ENCODE measurements around the gene CEP85.
"Not testable (repeated sequence)": the region's sequence is repeated elsewhere in the genome, so short reads cannot be mapped to it uniquely, and the experiment has no call there.

CEP85 gene

DNA sequence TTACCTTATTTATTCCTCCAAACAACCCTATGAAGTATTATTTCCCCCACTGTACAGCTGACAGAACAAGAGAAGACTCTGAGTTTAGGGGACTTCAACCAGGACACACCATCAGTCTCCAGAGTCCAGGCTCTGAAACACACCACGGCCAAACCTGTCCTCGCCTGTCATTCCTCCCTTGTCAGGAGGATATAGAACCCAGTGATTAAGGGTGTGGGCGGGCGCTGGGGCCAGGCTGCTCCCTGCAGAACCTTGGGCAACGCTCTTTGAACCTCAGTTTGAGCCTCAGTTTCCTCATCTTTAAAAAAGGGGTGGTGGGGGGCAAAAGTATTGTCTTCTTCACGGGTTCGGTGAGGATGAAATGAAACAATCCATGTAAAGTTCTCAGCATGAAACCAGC is 9.4 kb upstream of the CEP85 start:
- DNase-seq = no peak

DNA sequence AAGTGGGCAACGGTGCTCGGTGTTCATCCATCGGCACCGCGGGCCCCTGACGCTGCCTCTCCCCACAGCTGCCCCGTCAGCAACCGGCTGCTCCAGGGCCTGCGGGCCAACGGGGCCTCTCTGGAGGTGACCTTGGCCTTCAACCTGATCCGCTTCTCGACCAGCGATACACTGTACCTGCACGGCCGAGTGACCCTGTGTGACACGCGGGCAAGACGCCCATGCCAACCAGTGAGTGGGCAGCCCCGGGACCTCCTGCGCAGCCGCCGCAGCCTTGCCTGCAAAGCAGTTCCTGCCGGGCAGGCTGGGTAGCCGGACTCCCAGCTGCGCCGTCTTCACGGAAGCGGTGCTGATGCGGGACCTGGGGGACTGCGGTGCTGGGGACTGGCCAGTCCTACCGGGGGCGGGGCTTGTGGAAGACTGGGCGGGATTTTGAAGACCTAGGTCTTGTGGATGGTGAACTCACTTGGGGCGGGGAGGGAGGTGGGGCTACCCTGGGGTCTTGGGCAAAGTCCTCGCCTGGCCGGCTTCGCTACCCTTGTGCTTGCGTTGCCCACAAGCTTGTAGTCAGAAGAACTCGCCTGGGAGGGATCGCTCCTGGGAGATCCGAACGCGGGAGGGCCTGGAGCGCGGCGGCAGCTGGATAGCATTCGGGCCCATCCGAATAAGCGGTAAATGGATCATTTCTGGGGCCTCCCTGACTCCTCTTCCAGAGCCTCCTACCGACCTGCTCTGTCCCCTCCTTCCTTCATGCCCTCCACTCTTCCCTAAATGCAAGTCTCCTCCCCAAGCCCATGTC is 8.8 kb upstream of the CEP85 start:
- peak; percentile 35 for DNase-seq

DNA sequence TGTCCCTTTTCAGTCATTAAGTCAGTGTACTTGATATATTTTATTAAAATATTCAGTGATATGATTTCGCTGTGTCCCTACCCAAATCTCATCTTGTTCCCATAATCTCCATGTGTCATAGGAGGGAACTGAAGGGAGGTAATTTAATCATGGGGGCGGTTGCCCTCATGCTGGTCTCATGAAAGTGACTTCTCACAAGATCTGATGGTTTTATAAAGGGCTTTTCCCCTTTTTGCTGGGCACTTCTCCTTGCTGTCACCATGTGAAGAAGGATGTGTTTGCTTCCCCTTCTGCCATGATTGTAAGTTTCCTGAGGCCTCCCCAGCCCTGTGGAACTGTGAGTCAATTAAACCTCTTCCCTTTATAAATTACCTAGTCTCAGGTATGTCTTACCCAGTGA is 3.3 kb upstream of the CEP85 start:
- DNase-seq = not testable (repeated sequence)

DNA sequence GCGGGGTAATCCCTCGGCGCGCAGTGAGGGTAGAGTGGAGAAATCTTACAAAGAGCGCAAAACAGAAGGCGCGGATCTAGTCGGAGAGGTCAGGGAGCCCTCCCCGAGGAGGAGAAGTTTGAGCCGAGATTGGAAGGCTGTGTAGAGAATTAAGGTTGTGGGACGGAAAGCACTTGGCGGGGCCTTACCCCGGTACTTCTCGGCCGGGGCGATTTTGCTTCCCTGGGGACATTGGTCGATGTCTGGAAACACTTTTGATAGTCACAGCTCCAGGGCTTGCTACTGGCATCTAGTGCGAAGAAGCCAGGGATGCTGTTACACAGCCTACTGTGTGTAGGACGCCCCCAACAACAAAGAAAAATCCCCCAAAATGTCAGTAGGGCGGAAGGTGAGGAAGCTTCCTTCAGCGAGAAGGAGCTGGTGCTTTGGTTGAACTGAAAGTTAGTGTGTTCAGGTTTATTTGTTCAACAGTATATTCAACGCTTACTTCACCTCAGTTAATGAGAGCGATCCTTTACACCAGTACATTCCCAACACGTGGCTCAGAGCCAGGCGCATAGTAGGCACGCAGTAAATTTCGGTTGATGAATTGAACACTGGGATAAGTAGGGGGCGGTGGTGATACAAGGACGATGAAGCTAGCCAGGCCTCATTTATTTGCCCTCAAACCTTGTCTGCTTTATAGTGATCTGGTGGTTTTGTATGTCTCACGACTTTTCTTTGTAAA is 807 bp downstream of the CEP85 start:
- peak; percentile 77 for DNase-seq

DNA sequence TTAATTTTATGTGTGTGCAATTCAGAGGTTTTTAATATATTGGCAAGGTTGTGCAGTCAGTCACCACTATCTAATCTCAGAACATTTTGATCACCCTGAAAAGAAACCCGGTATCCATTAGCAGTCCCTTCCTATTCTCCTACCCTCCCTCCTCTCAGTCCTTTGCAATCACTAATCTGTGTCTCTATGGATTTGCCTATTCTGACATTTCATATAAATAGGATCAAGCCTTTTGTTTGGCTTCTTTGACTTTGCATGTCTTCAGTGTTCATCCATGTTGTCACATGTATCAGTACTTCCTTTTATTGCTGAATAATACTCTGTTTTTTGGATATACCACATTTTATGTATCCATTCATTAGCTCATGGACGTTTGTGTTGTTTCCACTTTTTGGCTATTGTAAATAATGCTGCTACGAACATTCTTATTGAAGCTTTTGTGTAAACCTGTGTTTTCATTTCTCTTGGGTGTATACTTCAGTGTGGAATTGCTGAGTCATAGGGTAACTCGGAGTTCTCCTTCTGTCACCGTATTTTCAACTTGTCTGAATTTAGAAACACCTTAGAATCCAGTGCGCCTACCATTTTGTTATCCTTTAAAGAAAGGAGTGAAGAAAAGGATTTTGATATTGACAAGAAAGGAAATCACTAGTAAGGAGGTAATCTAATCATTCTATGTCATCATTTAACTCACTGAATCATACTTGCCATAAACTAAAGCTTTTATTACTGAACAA is 3.4 kb downstream of the CEP85 start:
- peak; percentile 63 for DNase-seq

DNA sequence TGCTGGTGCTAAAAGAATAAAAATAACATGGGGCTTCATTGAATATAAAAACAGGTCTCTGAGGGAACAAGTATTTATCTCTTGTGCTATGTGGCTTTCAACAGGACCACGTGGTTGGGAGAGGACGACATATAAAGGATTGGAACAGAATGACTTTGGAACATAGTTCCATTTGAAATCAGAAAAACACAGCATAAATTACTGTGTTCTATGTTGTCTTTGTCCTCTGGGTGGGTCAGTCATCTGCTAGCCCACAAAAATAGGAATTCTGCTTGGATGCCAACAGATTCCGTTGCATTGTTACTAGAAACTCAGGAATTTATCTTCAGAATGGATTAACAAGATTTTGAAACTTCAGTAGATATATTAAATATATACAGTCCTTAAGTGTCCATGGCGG is 5.9 kb downstream of the CEP85 start:
- no peak for DNase-seq

DNA sequence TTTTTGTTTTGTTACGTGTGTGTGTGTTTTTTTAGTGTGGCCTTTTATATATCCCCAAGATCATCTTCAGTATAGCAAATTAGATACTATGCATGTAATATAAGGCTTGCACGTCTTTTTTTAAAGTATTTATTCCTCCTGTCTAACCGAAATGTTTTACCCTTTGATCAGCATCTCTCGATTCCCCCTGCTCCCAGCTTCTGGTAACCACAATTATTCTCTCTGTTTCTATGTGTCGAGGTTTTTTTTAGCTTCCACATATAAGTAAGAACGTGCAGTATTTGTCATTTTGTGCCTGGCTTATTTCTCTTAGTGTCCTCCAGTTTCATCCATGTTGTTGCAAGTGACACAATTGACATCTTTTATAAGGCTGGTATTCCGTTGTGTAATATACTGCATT is 18.7 kb downstream of the CEP85 start:
- DNase-seq = no peak

DNA sequence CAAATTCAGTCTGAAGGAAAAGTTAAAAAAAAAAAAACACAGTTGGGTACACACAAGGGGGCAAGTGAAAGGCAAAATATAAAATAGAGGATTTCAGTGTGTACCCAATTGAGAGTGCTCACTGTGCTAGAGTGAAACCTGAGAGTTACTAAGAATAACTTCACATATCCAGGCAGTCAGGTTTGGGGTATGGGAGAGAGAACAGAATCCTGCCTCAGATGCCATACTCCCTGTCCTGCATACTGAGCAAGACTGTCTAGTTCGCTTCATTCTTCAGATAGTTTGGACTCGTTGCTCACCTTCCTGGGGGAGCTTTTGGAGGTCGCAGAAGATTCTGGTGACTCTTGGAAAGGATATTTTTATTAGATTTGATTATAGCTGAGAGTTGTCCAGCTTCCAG is 20.4 kb downstream of the CEP85 start:
- DNase-seq = no peak

DNA sequence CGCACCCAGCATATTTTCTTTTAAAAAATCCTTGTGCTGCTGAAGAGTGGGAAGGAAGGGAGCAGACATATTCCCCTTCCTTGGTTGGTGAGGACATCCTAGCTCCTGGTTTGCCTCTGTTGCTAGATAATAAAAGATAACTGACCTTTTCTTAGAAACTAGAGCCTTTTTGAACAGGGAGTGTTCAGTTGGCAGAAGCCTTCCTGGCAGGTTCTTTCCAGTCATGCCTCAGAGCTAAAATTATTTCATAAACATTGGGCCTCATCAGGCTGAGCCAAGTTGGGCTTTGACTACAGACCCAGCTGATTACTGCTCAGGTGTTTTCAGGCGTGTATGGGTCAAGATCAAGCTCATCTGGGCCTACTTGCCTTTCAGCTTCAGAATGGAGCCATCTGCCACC is 23.2 kb downstream of the CEP85 start:
- DNase-seq = peak; percentile 59

DNA sequence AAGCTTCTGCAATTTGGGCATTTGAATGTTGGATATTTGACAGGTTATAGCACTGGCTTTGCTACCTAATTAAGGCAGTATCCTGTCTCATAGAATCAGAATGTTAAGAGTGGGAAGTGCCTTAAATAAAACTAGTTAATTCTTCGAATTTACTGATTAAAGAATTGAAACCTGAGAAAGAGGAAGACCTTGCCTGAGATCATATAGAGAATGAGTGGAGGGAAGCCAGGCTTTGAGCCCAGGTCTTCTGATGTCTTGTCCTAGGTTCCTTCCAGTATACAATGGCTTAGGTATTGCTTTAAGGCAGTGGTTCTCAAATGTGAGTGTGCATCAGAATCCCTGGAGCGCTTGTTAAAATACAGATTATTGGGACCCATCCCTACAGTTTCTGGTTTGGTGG is 25.0 kb downstream of the CEP85 start:
- no peak for DNase-seq

DNA sequence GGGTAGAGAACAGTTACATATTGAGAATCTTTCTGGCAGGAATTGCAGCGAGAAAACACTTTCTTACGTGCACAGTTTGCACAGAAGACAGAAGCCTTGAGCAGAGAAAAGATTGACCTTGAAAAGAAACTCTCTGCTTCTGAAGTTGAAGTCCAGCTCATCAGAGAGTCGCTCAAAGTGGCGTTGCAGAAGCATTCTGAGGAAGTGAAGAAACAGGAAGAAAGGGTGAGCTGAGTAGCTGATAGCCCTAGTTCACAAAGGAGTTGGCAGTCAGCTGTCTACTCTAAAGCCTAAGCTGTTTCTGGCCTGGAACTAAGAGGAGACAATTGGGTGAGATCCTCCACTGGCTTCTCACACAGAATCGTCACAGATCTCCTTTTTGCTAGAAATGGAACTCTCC is 25.6 kb downstream of the CEP85 start:
- DNase-seq = no peak

DNA sequence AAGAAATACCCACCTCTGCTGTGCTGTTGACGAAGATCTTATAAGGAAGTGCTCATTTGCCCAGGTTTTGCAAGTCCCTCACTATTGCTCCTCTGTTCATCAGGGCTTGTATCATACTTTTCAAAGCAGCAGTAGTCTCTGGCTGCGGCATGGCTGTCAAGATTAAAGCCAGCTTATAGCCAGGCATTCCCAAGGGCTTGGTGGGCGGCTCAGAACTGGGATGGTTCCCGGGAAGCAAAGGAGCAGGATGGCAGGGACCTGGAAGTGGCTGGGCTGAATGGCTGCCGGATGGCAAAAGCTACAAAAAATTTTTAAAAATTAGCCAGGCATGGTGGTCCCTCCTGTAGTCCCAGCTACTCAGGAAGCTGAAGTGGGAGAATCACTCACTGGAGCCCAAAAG is 29.2 kb downstream of the CEP85 start:
- DNase-seq = no peak

DNA sequence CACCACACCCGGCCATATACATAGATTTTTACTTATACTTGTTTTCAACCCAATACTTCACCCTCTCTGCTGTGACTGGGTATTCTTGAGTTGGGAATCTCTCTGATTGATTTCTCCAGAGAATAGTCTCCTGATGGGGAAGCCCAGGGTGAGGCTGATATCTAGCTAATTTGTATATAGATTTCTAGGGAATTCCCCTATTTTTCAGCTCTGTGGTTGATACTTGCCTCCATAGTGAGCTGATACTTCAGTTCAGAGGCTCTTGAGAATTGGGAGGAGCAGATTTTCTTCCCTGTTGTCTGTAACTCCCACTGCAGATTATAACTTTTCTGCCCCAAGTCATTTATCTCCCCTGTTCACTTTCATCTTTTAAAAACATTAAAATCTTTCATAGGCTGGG is 31.4 kb downstream of the CEP85 start:
- DNase-seq = no peak

DNA sequence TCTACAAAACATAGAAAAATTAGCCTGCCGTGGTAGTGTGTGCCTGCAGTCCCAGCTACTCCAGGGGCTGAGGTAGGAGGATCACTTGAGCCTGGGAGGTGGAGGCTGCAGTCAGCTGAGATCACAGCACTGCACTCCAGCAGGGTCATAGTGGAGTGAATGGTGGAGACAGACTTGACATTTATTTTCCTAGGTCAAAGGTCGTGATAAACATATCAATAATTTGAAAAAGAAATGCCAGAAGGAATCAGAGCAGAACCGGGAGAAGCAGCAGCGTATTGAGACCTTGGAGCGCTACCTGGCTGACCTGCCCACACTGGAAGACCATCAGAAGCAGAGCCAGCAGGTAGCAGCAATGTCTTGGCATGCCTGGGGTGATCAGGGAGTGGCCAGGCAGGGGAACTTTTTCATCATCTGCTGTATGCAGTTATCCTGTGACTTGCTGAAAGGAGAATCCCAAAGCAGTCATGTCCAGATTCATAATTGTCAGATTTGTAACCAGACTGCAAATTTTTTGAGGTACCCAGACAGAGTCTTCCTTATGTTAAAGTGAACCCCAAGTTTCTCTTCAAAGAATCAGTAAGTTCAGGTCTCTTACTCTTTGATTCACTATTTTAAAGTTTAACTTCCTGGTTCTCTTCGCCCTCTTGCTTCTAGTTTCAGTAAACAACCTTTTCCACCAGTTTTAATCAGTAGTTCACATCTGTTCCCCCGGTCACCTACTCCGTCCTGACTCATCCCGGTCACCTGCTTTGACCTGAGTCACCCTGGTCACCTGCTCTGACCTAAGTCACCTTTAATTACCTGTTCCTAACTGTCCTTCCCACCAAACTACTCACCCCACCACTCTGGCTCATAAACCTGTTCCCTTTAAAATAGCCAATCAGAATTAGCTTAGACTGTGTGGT is 34.5 kb downstream of the CEP85 start:
- DNase-seq = no peak

DNA sequence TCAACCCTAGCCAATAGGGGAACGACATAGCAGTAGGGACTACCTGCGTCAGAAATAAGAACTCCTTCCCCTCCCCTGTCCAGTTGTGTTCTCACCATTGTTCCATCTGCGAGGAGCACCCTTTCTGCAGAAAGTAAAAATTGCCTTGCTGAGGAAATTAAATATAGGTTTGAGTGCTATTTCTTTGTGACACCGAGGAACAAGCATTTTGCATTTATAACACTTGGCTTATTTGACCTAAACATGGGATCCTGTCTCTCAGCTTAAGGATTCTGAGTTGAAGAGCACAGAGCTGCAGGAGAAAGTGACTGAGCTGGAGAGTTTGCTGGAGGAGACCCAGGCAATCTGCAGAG is 35.2 kb downstream of the CEP85 start:
- DNase-seq = no peak

DNA sequence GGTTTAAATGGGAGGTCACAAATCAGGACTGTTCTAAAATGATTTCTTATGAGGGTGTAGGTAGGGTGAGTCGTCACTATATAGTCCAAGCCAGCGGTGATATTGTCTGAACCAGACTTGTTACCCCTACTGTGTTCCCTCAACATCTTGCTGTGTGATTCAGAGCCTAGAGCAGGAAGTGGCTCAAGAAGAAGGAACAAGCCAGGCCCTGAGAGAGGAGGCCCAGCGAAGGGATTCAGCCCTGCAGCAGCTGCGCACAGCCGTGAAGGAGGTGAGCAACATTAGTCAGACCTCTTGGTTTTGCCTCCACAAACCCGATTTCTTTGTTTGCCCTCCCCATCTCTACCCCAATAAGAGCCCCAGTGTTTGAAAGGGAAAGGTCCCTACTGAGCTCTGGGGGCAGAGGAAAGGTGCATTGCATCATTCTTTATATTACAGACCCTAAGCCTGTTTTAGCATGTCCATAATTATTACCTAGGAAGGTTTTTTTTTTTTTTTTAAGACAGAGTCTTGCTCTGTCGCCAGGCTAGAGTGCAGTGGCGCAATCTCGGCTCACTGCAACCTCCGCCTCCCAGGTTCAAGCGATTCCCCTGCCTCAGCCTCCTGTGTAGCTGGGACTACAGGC is 40.9 kb downstream of the CEP85 start:
- no peak for DNase-seq

DNA sequence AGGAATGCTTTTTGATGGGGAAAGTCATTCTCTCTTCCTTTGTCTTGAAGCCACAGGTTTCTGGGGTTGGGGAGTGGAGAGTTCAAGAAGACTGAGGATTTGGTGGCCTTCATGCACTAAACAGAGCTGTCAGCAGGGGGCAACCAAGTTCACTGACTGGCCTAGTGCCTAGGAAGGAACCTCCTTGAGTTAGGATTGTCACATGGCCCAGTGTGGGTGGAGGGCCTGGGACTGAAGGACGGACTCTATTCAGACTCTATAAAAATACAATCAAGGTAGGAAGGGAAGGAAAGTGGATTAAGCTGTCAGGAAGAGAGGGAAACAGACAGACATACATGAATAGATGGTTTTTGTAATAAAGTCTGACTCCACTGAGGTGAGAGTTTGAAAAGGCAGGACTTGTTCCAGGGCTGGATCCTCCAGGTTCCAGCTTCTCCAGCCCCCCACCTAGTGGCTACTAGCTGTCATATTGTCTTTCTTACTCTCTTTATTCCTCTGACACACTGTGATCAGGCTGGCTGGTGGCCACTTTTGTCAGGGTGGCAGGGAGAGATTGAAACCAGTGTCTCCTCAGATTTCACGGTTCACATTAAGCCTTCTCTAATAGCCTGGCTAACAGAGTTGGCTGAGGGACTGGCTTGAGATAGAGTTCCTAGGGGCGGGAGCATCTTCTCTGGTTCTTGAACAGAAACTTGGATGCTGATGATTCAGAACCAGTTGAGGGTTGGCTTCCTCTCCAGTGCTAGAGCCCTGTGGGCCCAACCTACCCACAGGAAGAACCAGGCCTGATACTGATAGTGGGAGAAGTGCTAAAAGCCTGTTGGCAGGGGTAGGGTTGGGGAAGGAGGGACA is 41.8 kb downstream of the CEP85 start:
- peak; percentile 94 for DNase-seq

DNA sequence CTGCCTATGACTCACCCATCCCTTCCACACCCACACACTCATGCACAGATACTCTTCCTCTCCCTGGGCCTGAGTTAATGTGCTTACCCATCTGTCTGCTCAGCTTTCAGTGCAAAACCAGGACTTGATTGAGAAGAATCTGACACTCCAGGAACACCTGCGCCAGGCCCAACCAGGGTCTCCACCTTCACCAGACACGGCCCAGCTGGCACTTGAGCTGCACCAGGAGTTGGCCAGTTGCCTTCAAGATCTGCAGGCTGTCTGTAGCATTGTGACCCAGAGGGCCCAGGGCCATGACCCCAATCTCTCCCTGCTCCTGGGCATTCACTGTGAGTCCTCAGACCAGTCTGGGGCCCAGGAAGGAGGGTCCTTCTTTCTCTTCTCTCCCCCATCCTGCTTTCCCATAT is 42.4 kb downstream of the CEP85 start:
- no peak for DNase-seq

DNA sequence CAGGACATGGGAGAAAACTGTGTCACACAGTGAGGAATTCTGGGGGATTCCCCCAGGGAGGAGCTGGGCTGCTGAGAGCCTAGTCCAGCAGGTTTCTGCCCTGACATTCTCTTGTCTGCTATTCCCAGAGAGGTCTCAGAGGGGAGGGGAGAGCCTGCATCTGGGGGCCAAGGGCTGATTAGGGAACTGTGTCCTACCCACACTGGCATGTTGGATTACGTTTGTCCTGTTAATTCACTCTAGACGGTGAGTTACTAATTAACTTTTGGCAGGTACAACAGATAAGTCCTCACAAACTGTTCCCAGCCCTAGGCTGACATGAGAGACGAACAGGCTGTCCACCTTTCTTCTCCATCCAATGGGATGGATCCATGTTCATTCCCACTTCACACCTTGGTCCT is 43.3 kb downstream of the CEP85 start:
- no peak for DNase-seq

DNA sequence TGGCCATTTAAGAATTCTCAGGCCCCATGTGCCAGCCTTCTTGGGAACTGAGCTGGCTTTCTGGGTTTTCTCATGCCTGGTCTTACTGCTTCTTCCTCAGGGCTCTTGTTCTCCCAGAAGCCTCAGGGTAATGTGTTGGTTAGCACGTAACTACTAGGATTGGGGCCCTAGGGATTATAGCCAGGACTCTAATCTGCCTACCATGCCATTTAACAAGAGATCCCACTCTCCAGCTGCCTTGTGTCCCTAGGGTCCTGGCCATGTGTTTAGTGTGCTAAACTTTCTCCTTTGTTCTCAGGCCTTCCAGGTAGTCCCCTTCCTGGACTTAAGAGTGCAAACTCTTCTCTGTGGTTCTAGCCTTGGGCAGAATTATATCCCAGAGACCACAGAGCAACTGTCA is 43.7 kb downstream of the CEP85 start:
- no peak for DNase-seq

DNA sequence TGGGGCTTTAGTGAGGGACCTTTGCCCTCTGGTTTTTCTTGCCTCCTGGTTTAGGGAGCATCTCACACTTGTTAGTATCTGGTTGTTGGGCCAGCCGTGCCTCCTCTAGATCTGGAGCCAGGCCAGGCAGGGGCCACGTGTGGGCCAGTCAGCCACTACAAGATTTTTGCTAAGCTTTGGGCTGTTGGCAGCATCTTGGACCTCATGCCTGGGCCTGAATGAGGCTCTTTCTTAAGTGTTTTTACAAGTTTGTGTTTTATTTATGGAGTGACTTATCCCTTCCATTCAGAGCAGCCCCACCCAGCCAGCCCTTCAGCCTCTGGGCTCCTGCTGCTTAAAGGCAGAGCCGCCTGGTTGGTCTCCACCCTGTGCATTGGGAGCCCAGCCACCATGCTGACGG is 44.3 kb downstream of the CEP85 start:
- peak; percentile 77 for DNase-seq

Measured in hematopoietic multipotent progenitor cell treated with erythropoietin and hydrocortisone succinate and interleukin-3 and kit ligand, for 8 days (in vitro differentiated cells).